K562 (cell line): Measurements from ENCODE around the gene NAT10. TPM values are rescaled to one million over a fixed set of nuclear protein-coding genes. Genes with fewer than 3 reads are reported as not detected.
A peak's percentile ranks its signal among the peaks of the same experiment; 100 is the strongest.

Experiments
- ATAC-seq: fragments of 200-7000 bp; cut with Tn5 transposase; 3 replicates; pipeline ENCODE4 v1.9.1; 2020; ENCODE audit warnings: moderate library complexity
- BruUV-seq: library from RNA; stranded (reverse); fragments of 400-500 nt; replicated peaks from 2 replicates; lab custom pipeline; 2021; lab: Mats Ljungman, UMichigan
- CTCF ChIA-PET: fragments of 300-600 bp; formaldehyde crosslinking; extraction: SDS; loops from one replicate; lab custom pipeline; 2021; ENCODE audit warnings: low intra/inter-chr PET ratio; lab: Yijun Ruan, JAX
- POLR2A ChIA-PET: fragments of 300-600, 350-650 bp; sonication (Branson Sonifier 250); formaldehyde crosslinking; extraction: SDS; loops from one replicate; lab custom pipeline; 2021; ENCODE audit warnings: antibody characterized with exemption, inconsistent platforms; lab: Yijun Ruan, JAX
- DNase-seq, 4 experiments: peaks; one replicate each; pipeline versions ENCODE4 v3.0.0 to v3.0.0-alpha.2; 2011 to 2018; ENCODE audit warnings: low spot score in 3 of 4, mixed read lengths in 3 of 4; ENCODE audit errors: extremely low read depth in 1 of 4
- FAIRE-seq: peaks from 2 replicates; lab custom pipeline; 2011; peaks lifted over from hg19 to GRCh38; lab: Jason Lieb, UNC
- H2AFZ ChIP-seq: 2 replicates; pipeline ENCODE4 v1.6.0; 2011; ENCODE audit warnings: low read depth, low read length, control low read depth, inconsistent platforms
- H3K27ac ChIP-seq: fragments of 200-600 bp; 3 replicates; pipeline ENCODE4 v1.8.0; 2011; ENCODE audit warnings: low read depth, mild to moderate bottlenecking, control low read depth, inconsistent platforms, low read length, moderate library complexity, mixed read lengths; ENCODE audit errors: extremely low read depth
- H3K27me3 ChIP-seq, 2 experiments: fragments of 300-600 bp in 1 of 2; 2 replicates in 1 of 2; 3 replicates in 1 of 2; pipeline versions ENCODE4 v1.6.0 to v1.8.0; 2011; ENCODE audit warnings: inconsistent platforms in 2 of 2, low read length in 2 of 2, mild to moderate bottlenecking in 1 of 2, mixed read lengths in 1 of 2, moderate library complexity in 1 of 2; ENCODE audit not compliant: control insufficient read depth in 2 of 2, insufficient read depth in 2 of 2
- H3K36me3 ChIP-seq: fragments of 300-600 bp; 3 replicates; pipeline ENCODE4 v1.8.0; 2011; ENCODE audit warnings: mild to moderate bottlenecking, low read length, inconsistent platforms; ENCODE audit not compliant: control insufficient read depth, insufficient read depth
- H3K4me1 ChIP-seq, 2 experiments: fragments of 200-600 bp in 1 of 2; replicated peaks in 1 of 2; 2 replicates in 1 of 2; 3 replicates in 1 of 2; pipeline versions ENCODE4 v1.5.1 to v1.8.0; 2011; ENCODE audit warnings: inconsistent platforms in 2 of 2, low read length in 2 of 2, mild to moderate bottlenecking in 1 of 2, mixed read lengths in 1 of 2, moderate library complexity in 1 of 2; ENCODE audit not compliant: control insufficient read depth in 2 of 2, insufficient read depth in 2 of 2
- H3K4me2 ChIP-seq: 2 replicates; pipeline ENCODE4 v1.6.1; 2011; ENCODE audit warnings: low read length, control low read depth, inconsistent platforms, mixed read lengths; ENCODE audit not compliant: insufficient read depth
- H3K4me3 ChIP-seq: fragments of 200-600 bp; sonication (generic), shearing (Covaris generic); 2 replicates; pipeline ENCODE4 v1.5.1; 2016; ENCODE audit warnings: control low read depth, inconsistent platforms
- H3K79me2 ChIP-seq: fragments of 200-600 bp; 3 replicates; pipeline ENCODE4 v1.8.0; 2011; ENCODE audit warnings: low read length, inconsistent platforms; ENCODE audit not compliant: control insufficient read depth, insufficient read depth
- H3K9ac ChIP-seq, 2 experiments: 2 replicates each; pipeline versions ENCODE4 v1.6.0 to v1.6.1; 2011; ENCODE audit warnings: low read depth in 2 of 2, low read length in 2 of 2, control low read depth in 1 of 2, inconsistent platforms in 1 of 2, mild to moderate bottlenecking in 1 of 2, mixed read lengths in 1 of 2; ENCODE audit not compliant: insufficient read depth in 1 of 2
- H3K9me1 ChIP-seq: one replicate; pipeline ENCODE4 v1.6.0; 2011; ENCODE audit warnings: inconsistent platforms, mild to moderate bottlenecking, low read length, moderate library complexity; ENCODE audit not compliant: control insufficient read depth, insufficient read depth
- H3K9me3 ChIP-seq: replicated peaks from 2 replicates; pipeline ENCODE4 v1.5.1; 2011; ENCODE audit warnings: low read depth, low read length, inconsistent platforms; ENCODE audit not compliant: control insufficient read depth, insufficient read depth
- H4K20me1 ChIP-seq: replicated peaks from 2 replicates; pipeline ENCODE4 v1.6.1; 2011; ENCODE audit warnings: low read length, inconsistent platforms, mixed read lengths; ENCODE audit not compliant: control insufficient read depth, insufficient read depth
- HDAC8 ChIP-seq: fragments of 450-650 bp; IDR thresholded peaks from 2 replicates; pipeline ENCODE4 v1.6.1; 2016; ENCODE audit warnings: mild to moderate bottlenecking, missing genetic modification characterization, moderate library complexity, missing compliant biosample characterization
- ZNF740 ChIP-seq, 3 experiments: fragments of 200-800 bp in 1 of 3; sonication (Bioruptor generic) in 1 of 3; sonication (generic) in 1 of 3; formaldehyde crosslinking in 1 of 3; IDR thresholded peaks; 2 replicates each; pipeline versions ENCODE4 v1.6.1 to v1.8.0; 2016 to 2022; ENCODE audit warnings: mild to moderate bottlenecking in 2 of 3, missing compliant biosample characterization in 2 of 3, missing genetic modification characterization in 2 of 3, missing genetic modification reagents in 1 of 3
- WGBS: fragments of 100-300 bp; shearing (Covaris generic); methylation state at CpG from one replicate; pipeline ENCODE4 v1.1.6; 2016; ENCODE audit warnings: low coverage, mixed read lengths; ENCODE audit not compliant: insufficient coverage; ENCODE audit errors: missing lambda C conversion rate; 5-methylcytosine and 5-hydroxymethylcytosine counted together
- in situ Hi-C: fragments of 300-500 bp; cut with MboI; formaldehyde crosslinking; loops from 4 replicates; pipeline ENCODE4 v1.15.0; 2018; ENCODE audit warnings: inconsistent platforms, mixed read lengths
- intact Hi-C: fragments of 100-400 bp; cut with micrococcal nuclease; formaldehyde crosslinking; loops from 2 replicates; pipeline ENCODE4 v1.14.2; 2022
- polyA plus RNA-seq, 8 experiments: library from polyadenylated mRNA; depleted of rRNA in 4 of 8; stranded (reverse) in 5 of 8; unstranded in 3 of 8; fragments of >200 nt; fragmentation: Nextera tagmentation in 2 of 8; fragmentation: Illumina TruSeq in 1 of 8; extraction: Ambion mirVana in 2 of 8; extraction: Trizol in 1 of 8; gene quantifications; 2 replicates each; pipeline versions ENCODE4 v1.2.1 to v1.2.3, GENCODE V29; 2011 to 2014; ENCODE audit warnings: inconsistent platforms in 1 of 8, missing spikeins in 1 of 8
- total RNA-seq, 7 experiments: library from RNA; depleted of rRNA in 6 of 7; stranded (reverse); fragments of >200 nt in 6 of 7; fragmentation: Illumina TruSeq in 2 of 7; extraction: Trizol in 2 of 7; gene quantifications; 2 replicates each; pipeline versions ENCODE4 v1.2.1 to v1.2.3, GENCODE V29; 2011 to 2021; ENCODE audit warnings: low replicate concordance in 1 of 7

Gene NAT10
- total and polyA plus RNA-seq, 9 of the 15 experiments (the other 6 are each of a cell fraction or from before 2014, with no cell fraction given): 55.4 to 125 (median 86.3) TPM

- intact Hi-C loops (no loop called here), in situ Hi-C loops (loop anchor here (25.0 kb wide), 1 partner anchor 323 kb away; no protein-coding TSS in a partner anchor)
- POLR2A ChIA-PET: interaction anchor here (0.6 to 1.6 kb wide), 2 partner anchors 10 to 196 kb away, joined by 3 to 8 read pairs; no protein-coding TSS in a partner anchor
- peaks cover 3% of the 10 kb centered on the region; the same call in 1 of the 3 replicates for H3K36me3 ChIP-seq
- peaks cover 8% of the 10 kb centered on the region; the same call in 1 of the 2 replicates for H4K20me1 ChIP-seq
- H3K9ac ChIP-seq: no peak overlapping the region
- H3K27me3 ChIP-seq: peaks cover 3 to 27% of the 10 kb centered on the region in 2 experiments; a peak in 4 of 5 replicates
- DNase-seq (no peak), ATAC-seq (no peak), FAIRE-seq (no peak)
- BruUV-seq: no TSS peak
- H3K9me3 ChIP-seq: no peaks in the 10 kb centered on the region
- 54% methylated on average over 17 of the region's 22 CpGs for WGBS
- CTCF ChIA-PET: no interaction called here
- H3K27ac ChIP-seq: no peak overlapping the region
- no peak overlapping the region for H3K4me3 ChIP-seq
- H3K4me2 ChIP-seq: no peak overlapping the region
- no peaks in the 10 kb centered on the region for H3K79me2 ChIP-seq
- no peak for TF ChIP-seq HDAC8
- peak; percentile 60; the same call in 1 of the 2 replicates for TF ChIP-seq ZNF740 (CRISPR knock-in tag; IDR thresholded peaks at IDR 0.05)
- TF ChIP-seq ZNF740 (tag; IDR thresholded peaks at IDR 0.05): no peak
- H2AFZ ChIP-seq: no peak overlapping the region
- H3K4me1 ChIP-seq: peaks cover 8 to 16% of the 10 kb centered on the region in 2 experiments; a peak in 4 of 5 replicates
- no peaks in the 10 kb centered on the region for H3K9me1 ChIP-seq
These were observed 54.8 kb downstream of the NAT10 start for GRCh38 chr11:34160049-34160721.
